Naive thymus-derived CD4-positive, alpha-beta T cell (primary cell): ENCODE results near the gene SUSD6. TPM values are rescaled to one million over a fixed set of nuclear protein-coding genes. Genes with fewer than 3 reads are reported as not detected.

ENCODE experiments used
- ATAC-seq: fragments of 150-1000 bp; cut with Tn5 transposase; 2 replicates; pipeline ENCODE4 v1.10.0; 2021; ENCODE audit warnings: mild to moderate bottlenecking, moderate library complexity
- CTCF ChIA-PET: fragments of 350-600 bp; sonication (Branson Sonifier 250); formaldehyde crosslinking; loops from one replicate; lab custom pipeline; 2021; ENCODE audit warnings: antibody characterized with exemption; lab: Charles Lee
- POLR2A ChIA-PET: fragments of 350-600 bp; sonication (Branson Sonifier 250); formaldehyde crosslinking; loops from one replicate; lab custom pipeline; 2021; ENCODE audit warnings: antibody characterized with exemption, inconsistent platforms; lab: Charles Lee
- DNase-seq, 9 donors: peaks; one replicate each; pipeline versions ENCODE4 v3.0.0 to v3.0.0-alpha.2; 2020 to 2022; ENCODE audit warnings: mixed read lengths in 1 of 9
- H3K27ac ChIP-seq: one replicate; pipeline ENCODE4 v1.7.0; 2013; ENCODE audit warnings: mild to moderate bottlenecking, low read depth, low read length, moderate library complexity
- H3K27me3 ChIP-seq, 2 donors: one replicate each; pipeline ENCODE4 v1.7.0; 2013; ENCODE audit warnings: low read length in 2 of 2, mild to moderate bottlenecking in 2 of 2, moderate library complexity in 2 of 2; ENCODE audit not compliant: control insufficient read depth in 2 of 2, insufficient read depth in 2 of 2
- H3K36me3 ChIP-seq, 3 experiments: 1 replicate in 2 of 3; 2 replicates in 1 of 3; pipeline ENCODE4 v1.7.0; 2013; ENCODE audit warnings: low read length in 3 of 3, mild to moderate bottlenecking in 3 of 3, moderate library complexity in 1 of 3; ENCODE audit not compliant: insufficient read depth in 3 of 3, control insufficient read depth in 2 of 3
- H3K4me1 ChIP-seq, 2 donors: one replicate each; pipeline ENCODE4 v1.7.0; 2013; ENCODE audit warnings: low read length in 2 of 2, mild to moderate bottlenecking in 2 of 2, moderate library complexity in 1 of 2; ENCODE audit not compliant: control insufficient read depth in 2 of 2, insufficient read depth in 2 of 2
- H3K4me3 ChIP-seq: 2 replicates; pipeline ENCODE4 v1.7.0; 2013; ENCODE audit warnings: mild to moderate bottlenecking, low read length
- H3K9me3 ChIP-seq, 3 experiments: 1 replicate in 2 of 3; 2 replicates in 1 of 3; pipeline ENCODE4 v1.7.0; 2013; ENCODE audit warnings: low read length in 3 of 3; ENCODE audit not compliant: control insufficient read depth in 2 of 3
- H3K27ac Mint-ChIP-seq, 9 donors: one replicate each; pipeline ENCODE4 v1.8.0; 2020 to 2022; ENCODE audit warnings: mixed read lengths in 9 of 9, mild to moderate bottlenecking in 8 of 9, moderate library complexity in 5 of 9, inconsistent platforms in 2 of 9
- H3K27me3 Mint-ChIP-seq, 5 donors: one replicate each; pipeline ENCODE4 v1.8.0; 2021 to 2022; ENCODE audit warnings: mixed read lengths in 5 of 5, mild to moderate bottlenecking in 1 of 5
- H3K36me3 Mint-ChIP-seq, 5 donors: one replicate each; pipeline ENCODE4 v1.8.0; 2020 to 2022; ENCODE audit warnings: mixed read lengths in 5 of 5, mild to moderate bottlenecking in 3 of 5, inconsistent platforms in 1 of 5
- H3K4me1 Mint-ChIP-seq, 7 donors: one replicate each; pipeline ENCODE4 v1.8.0; 2020 to 2022; ENCODE audit warnings: mixed read lengths in 7 of 7, mild to moderate bottlenecking in 3 of 7, inconsistent platforms in 1 of 7
- H3K4me3 Mint-ChIP-seq, 10 donors: one replicate each; pipeline ENCODE4 v1.8.0; 2020 to 2022; ENCODE audit warnings: mild to moderate bottlenecking in 10 of 10, mixed read lengths in 10 of 10, moderate library complexity in 6 of 10, inconsistent platforms in 2 of 10
- H3K9me3 Mint-ChIP-seq, 11 donors: one replicate each; pipeline ENCODE4 v1.8.0; 2020 to 2022; ENCODE audit warnings: mixed read lengths in 11 of 11, mild to moderate bottlenecking in 4 of 11, inconsistent platforms in 1 of 11, moderate library complexity in 1 of 11
- intact Hi-C, 2 donors: fragments of 100-400 bp; cut with micrococcal nuclease; formaldehyde crosslinking; loops; one replicate each; pipeline ENCODE4 v1.15.1; 2023
- polyA plus RNA-seq, 2 donors: library from polyadenylated mRNA; unstranded; fragments of 300-500 nt; fragmentation: Illumina TruSeq; gene quantifications; one replicate each; pipeline ENCODE4 v1.2.3, GENCODE V29; 2021
- total RNA-seq, 6 experiments: library from RNA in 5 of 6; stranded (reverse) in 5 of 6; gene quantifications; 1 replicate in 5 of 6; 2 replicates in 1 of 6; pipeline ENCODE4 v1.2.3 and lab custom pipeline; 2021 to 2026

SUSD6 gene
- total and polyA plus RNA-seq, 7 experiments from 2014 or later, result 4.3 to 90.8 (median 44.6) TPM

DNA sequence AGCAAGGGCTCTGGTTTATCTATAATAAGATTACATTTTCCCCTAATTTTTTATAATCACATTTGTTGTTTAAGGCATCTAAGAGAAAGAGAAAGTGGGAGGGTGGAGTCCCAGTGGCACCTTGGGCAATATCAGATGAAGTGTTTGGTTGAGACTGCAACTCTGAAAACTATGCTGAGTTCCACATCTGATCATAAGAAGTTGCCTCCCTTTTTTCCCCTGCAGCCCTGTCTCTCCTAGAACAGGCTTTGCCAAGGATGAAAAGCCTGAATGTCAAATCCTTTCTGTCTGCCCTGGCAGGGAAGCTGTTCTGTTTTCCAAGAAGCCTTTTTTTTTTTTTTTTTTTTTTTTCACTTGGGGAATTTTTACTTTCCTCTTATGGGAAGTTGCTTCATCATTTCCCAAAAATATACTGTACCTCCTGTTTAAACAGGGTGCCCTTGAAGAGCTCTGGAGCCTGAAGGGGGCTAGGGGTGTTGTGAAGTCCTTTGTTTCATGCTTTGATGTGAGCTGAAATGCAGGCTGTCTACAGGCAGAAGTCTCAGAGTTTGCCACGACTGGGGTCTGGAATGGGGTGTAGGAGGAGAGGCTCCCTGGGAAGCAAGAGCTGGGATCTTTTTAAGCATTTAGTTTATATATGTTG, 71.3 kb downstream of the SUSD6 start:
- POLR2A ChIA-PET, result no interaction called here
- Mint-ChIP-seq H3K27me3 (no peaks in the 10 kb centered on the region), H3K4me1 (peaks cover 56 to 74% (median 70%) of the 10 kb centered on the region in 7 donors), H3K27ac (peak overlapping the region; percentile 21 to 82 (median 67)), H3K4me3 (peak overlapping the region in 7 of 10 donors; percentile 1 to 81 (median 26)), H3K9me3 (no peaks in the 10 kb centered on the region), H3K36me3 (peaks cover 0 to 20% (median 11%) of the 10 kb centered on the region in 5 donors)
- Histone ChIP-seq H3K27me3 (no peaks in the 10 kb centered on the region), H3K9me3 (no peaks in the 10 kb centered on the region), H3K36me3 (peaks cover 0 to 3% (median 0%) of the 10 kb centered on the region in 3 experiments), H3K4me3 (no peak overlapping the region), H3K4me1 (peaks cover 27 to 28% of the 10 kb centered on the region in 2 donors), H3K27ac (no peak overlapping the region)
- ATAC-seq (peak; percentile 75), DNase-seq (peak in 1 of 9 donors; percentile 34)
- intact Hi-C loops, result loop anchor here in 1 of 2 donors (1.0 to 10.0 kb wide), 2 partner anchors 69 to 82 kb away; partner anchors contain the start of gene SRSF5
- CTCF ChIA-PET, result interaction anchor here (1.2 kb wide), 1 partner anchor 14 kb away, joined by 3 read pairs; no protein-coding TSS in a partner anchor

DNA sequence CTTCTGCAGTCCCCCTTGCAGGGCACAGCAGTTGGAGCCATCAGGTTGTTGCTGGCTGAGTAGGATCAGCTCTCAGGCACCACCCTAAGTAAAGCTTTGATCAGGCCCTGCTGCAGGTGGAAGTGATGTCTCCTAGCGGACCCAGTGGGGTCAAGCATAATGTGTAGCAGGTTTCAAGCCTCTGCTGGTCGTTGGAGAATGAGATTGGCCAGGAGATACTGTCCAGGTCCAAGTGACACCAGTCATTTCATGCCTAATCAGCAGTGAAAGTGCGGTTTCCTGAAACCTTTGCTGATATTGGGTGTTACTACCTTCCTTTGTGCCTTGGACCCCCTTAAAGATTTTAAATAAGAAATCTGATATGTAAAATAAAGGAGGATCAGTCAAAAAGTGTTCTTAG, 72.6 kb downstream of the SUSD6 start:
- DNase-seq (no peak), ATAC-seq (no peak)
- H3K36me3 Mint-ChIP-seq, result peaks cover 0 to 23% (median 11%) of the 10 kb centered on the region in 5 donors
- Histone ChIP-seq H3K4me1 (peaks cover 27 to 28% of the 10 kb centered on the region in 2 donors), H3K36me3 (peaks cover 0 to 6% (median 0%) of the 10 kb centered on the region in 3 experiments), H3K4me3 (no peak overlapping the region), H3K27me3 (no peaks in the 10 kb centered on the region), H3K27ac (no peak overlapping the region), H3K9me3 (no peaks in the 10 kb centered on the region)
- POLR2A ChIA-PET, result no interaction called here
- intact Hi-C loops, result loop anchor here in 1 of 2 donors (2.0 to 10.0 kb wide), 2 partner anchors 33 to 81 kb away; partner anchors contain the start of gene SRSF5
- no peaks in the 10 kb centered on the region for H3K27me3 Mint-ChIP-seq
- H3K9me3 Mint-ChIP-seq, result no peaks in the 10 kb centered on the region
- CTCF ChIA-PET, result no interaction called here
- H3K27ac Mint-ChIP-seq, result peak overlapping the region in 6 of 9 donors; percentile 11 to 82 (median 32)
- H3K4me1 Mint-ChIP-seq, result peaks cover 65 to 80% (median 76%) of the 10 kb centered on the region in 7 donors
- H3K4me3 Mint-ChIP-seq, result peak overlapping the region in 3 of 10 donors; percentile 1 to 78 (median 1)

GRCh38 chr14:69684461-69685217, 73.2 kb downstream of the SUSD6 start:
- intact Hi-C loops, result loop anchor here in 1 of 2 donors (1.0 to 10.0 kb wide), 4 partner anchors 11 to 80 kb away; partner anchors contain the start of gene SRSF5
- H3K4me3 Mint-ChIP-seq, result peak overlapping the region in 1 of 10 donors; percentile 78

DNA sequence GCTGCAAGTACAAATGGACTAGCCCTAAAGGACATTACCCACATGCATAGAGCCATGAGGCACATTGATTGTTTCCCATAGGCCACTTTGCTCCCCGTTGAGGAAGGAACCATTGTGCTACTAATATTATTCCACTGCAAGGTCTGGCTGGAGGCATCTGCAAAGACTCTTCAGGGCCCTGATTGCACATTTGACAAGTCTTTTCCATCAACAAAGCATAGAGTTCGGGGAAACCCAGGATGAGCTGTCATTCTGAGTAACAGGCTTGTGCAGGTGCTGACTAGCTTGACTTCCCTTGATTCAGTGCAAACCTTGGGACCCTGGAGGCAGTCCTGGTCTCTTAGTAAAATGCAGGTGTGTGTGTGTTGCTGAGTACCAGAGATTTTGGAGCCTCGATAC, 73.8 kb downstream of the SUSD6 start:
- H3K4me3 Mint-ChIP-seq, result peak overlapping the region in 1 of 10 donors; percentile 78
- H3K4me3 ChIP-seq, result no peak overlapping the region
- CTCF ChIA-PET, result interaction anchor here (0.6 kb wide), 1 partner anchor 69 kb away, joined by 6 read pairs; no protein-coding TSS in a partner anchor

More at GRCh38 chr14:69684461-69685217, 73.2 kb downstream of the SUSD6 start:
- POLR2A ChIA-PET, result no interaction called here
- DNase-seq (no peak), ATAC-seq (no peak)
- H3K27ac ChIP-seq, result no peak overlapping the region
- no peak overlapping the region for H3K4me3 ChIP-seq
- no peaks in the 10 kb centered on the region for H3K27me3 ChIP-seq
- no peaks in the 10 kb centered on the region for H3K9me3 Mint-ChIP-seq
- H3K27ac Mint-ChIP-seq, result peak overlapping the region in 2 of 9 donors; percentile 46 to 82
- no peaks in the 10 kb centered on the region for H3K9me3 ChIP-seq
- peaks cover 0 to 25% (median 12%) of the 10 kb centered on the region in 5 donors for H3K36me3 Mint-ChIP-seq
- H3K27me3 Mint-ChIP-seq, result no peaks in the 10 kb centered on the region
- peaks cover 0 to 6% (median 0%) of the 10 kb centered on the region in 3 experiments for H3K36me3 ChIP-seq
- CTCF ChIA-PET, result interaction anchor here (0.6 kb wide), 1 partner anchor 68 kb away, joined by 6 read pairs; no protein-coding TSS in a partner anchor
- H3K4me1 ChIP-seq, result peaks cover 27 to 28% of the 10 kb centered on the region in 2 donors
- H3K4me1 Mint-ChIP-seq, result peaks cover 70 to 84% (median 79%) of the 10 kb centered on the region in 7 donors

DNA sequence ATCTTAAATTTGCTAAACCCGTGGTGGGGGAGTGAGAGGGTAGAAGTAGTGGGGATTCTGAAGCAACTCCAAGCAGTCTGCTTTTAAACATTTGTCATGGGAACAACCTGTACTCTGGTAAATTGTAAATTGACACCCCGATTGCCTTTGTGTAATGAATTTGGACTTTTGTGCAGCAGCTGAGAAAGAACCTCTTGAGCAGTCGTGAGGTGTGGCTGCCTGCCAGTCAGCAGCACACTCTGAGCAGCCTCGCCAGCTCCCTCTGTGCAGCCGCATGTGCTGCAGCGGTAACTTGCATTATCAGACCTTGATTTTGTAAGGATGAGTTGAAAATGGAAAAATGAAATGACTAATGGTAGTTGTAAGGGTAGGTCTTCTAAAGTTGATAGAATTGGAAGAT, 74.3 kb downstream of the SUSD6 start:
- H3K27me3 Mint-ChIP-seq, result no peaks in the 10 kb centered on the region
- H3K4me3 Mint-ChIP-seq, result peak overlapping the region in 3 of 10 donors; percentile 1 to 78 (median 39)
- no peaks in the 10 kb centered on the region for H3K9me3 ChIP-seq
- peak overlapping the region in 5 of 9 donors; percentile 14 to 82 (median 57) for H3K27ac Mint-ChIP-seq
- H3K36me3 ChIP-seq, result peaks cover 0 to 6% (median 0%) of the 10 kb centered on the region in 3 experiments
- ATAC-seq (peak; percentile 34), DNase-seq (peak in 1 of 9 donors; percentile 38)
- H3K27ac ChIP-seq, result no peak overlapping the region
- no peaks in the 10 kb centered on the region for H3K27me3 ChIP-seq
- intact Hi-C loops, result loop anchor here (1.0 to 10.0 kb wide), 5 partner anchors 11 to 79 kb away; partner anchors contain the start of gene SRSF5 (in 1 of the 2)
- no peaks in the 10 kb centered on the region for H3K9me3 Mint-ChIP-seq
- CTCF ChIA-PET, result no interaction called here
- POLR2A ChIA-PET, result interaction anchor here (0.8 kb wide), 1 partner anchor 13 kb away, joined by 3 read pairs; no protein-coding TSS in a partner anchor
- peaks cover 71 to 83% (median 81%) of the 10 kb centered on the region in 7 donors for H3K4me1 Mint-ChIP-seq
- H3K4me1 ChIP-seq, result peaks cover 27 to 28% of the 10 kb centered on the region in 2 donors
- H3K4me3 ChIP-seq, result no peak overlapping the region
- peaks cover 0 to 28% (median 18%) of the 10 kb centered on the region in 5 donors for H3K36me3 Mint-ChIP-seq

More for the DNA sequence above, 73.8 kb downstream of the SUSD6 start:
- Mint-ChIP-seq H3K27me3 (no peaks in the 10 kb centered on the region), H3K4me1 (peaks cover 70 to 84% (median 81%) of the 10 kb centered on the region in 7 donors), H3K9me3 (no peaks in the 10 kb centered on the region), H3K36me3 (peaks cover 0 to 28% (median 14%) of the 10 kb centered on the region in 5 donors), H3K27ac (peak overlapping the region in 3 of 9 donors; percentile 46 to 82 (median 57))
- ATAC-seq (peak; percentile 51), DNase-seq (peak in 1 of 9 donors; percentile 68)
- Histone ChIP-seq H3K27me3 (no peaks in the 10 kb centered on the region), H3K36me3 (peaks cover 0 to 6% (median 0%) of the 10 kb centered on the region in 3 experiments), H3K9me3 (no peaks in the 10 kb centered on the region), H3K27ac (no peak overlapping the region), H3K4me1 (peaks cover 27 to 28% of the 10 kb centered on the region in 2 donors)
- POLR2A ChIA-PET, result interaction anchor here (0.8 kb wide), 1 partner anchor 13 kb away, joined by 3 read pairs; no protein-coding TSS in a partner anchor
- intact Hi-C loops, result loop anchor here in 1 of 2 donors (1.0 to 10.0 kb wide), 4 partner anchors 11 to 80 kb away; partner anchors contain the start of gene SRSF5
